ENCODE results near the gene PLAGL2. TPM values are rescaled to one million over a fixed set of nuclear protein-coding genes. Genes with fewer than 3 reads are reported as not detected.

PLAGL2 gene
- total RNA-seq (ENCODE audit: low replicate concordance) = 16.5 and 21.2 TPM in 2 replicates

GRCh38 chr20:32207626-32208498 lies at the start of gene PLAGL2, which contains the start of gene POFUT1:
PLAGL2 (minus strand) TSS chr20:32207743; CDS start chr20:32202178, 5,565 bp downstream.
POFUT1 (plus strand) TSS chr20:32207880; CDS start chr20:32207942, 62 bp downstream.
- peaks cover 30% of the 10 kb centered on the region for H3K4me1 ChIP-seq
- peak within 1 kb of the TSS; percentile 95 for H3K4me3 ChIP-seq
- peaks cover 27% of the 10 kb centered on the region for H3F3A ChIP-seq (ENCODE audit: low read depth)
- Mint-ChIP-seq H3K4me3 (peak within 1 kb of the TSS; percentile 97), H3K27me3 (ENCODE audit: insufficient read depth, low read depth) (peaks cover 7% of the 10 kb centered on the region), H3K27ac (peak within 1 kb of the TSS; percentile 92), H3K4me1 (peaks cover 58% of the 10 kb centered on the region), H3K9me3 (no peaks in the 10 kb centered on the region), H3K36me3 (peaks cover 4% of the 10 kb centered on the region)
- H2AFZ ChIP-seq (replicated peaks) = peak within 1 kb of the TSS; percentile 87
- H3K79me2 ChIP-seq (ENCODE audit: low read depth) = peaks cover 61% of the 10 kb centered on the region
- H3K36me3 ChIP-seq = no peaks in the 10 kb centered on the region
- H3K27ac ChIP-seq = peak within 1 kb of the TSS; percentile 90
- peaks cover 43% of the 10 kb centered on the region for H4K20me1 ChIP-seq (ENCODE audit: low read depth)
- H3K9ac ChIP-seq = peak within 1 kb of the TSS; percentile 92
- peak; percentile 96 for DNase-seq (ENCODE audit: low spot score)
- TF ChIP-seq EZH2 (IDR thresholded peaks at IDR 0.05) (no peak), CTCF (IDR thresholded peaks at IDR 0.05) (peak; percentile 41)
- H3K4me2 ChIP-seq = peak within 1 kb of the TSS; percentile 92
- H3K27me3 ChIP-seq = no peaks in the 10 kb centered on the region
- H3K9me3 ChIP-seq (ENCODE audit: low read depth) = no peaks in the 10 kb centered on the region

GRCh38 chr20:32252189-32252588 lies 44.6 kb upstream of the PLAGL2 start:
- H3K27me3 Mint-ChIP-seq (ENCODE audit: insufficient read depth, low read depth) = no peaks in the 10 kb centered on the region
- no peak for TF ChIP-seq EZH2phosphoT487 (IDR thresholded peaks at IDR 0.05)
- peak overlapping the region; percentile 21 for H3K27ac Mint-ChIP-seq

GRCh38 chr20:32251470-32251869 lies 43.9 kb upstream of the PLAGL2 start:
- peaks cover 4% of the 10 kb centered on the region for H3K4me1 Mint-ChIP-seq
- TF ChIP-seq EZH2 (IDR thresholded peaks at IDR 0.05) (no peak), CTCF (IDR thresholded peaks at IDR 0.05) (no peak), EZH2phosphoT487 (IDR thresholded peaks at IDR 0.05) (no peak)
- Histone ChIP-seq H3K4me2 (no peak overlapping the region), H3K36me3 (no peaks in the 10 kb centered on the region), H3F3A (ENCODE audit: low read depth) (no peaks in the 10 kb centered on the region), H3K4me1 (no peaks in the 10 kb centered on the region), H3K27ac (no peak overlapping the region), H3K79me2 (ENCODE audit: low read depth) (no peaks in the 10 kb centered on the region), H3K9me3 (ENCODE audit: low read depth) (no peaks in the 10 kb centered on the region), H3K9ac (no peak overlapping the region), H3K27me3 (no peaks in the 10 kb centered on the region), H4K20me1 (ENCODE audit: low read depth) (no peaks in the 10 kb centered on the region), H3K4me3 (no peak overlapping the region), H2AFZ (replicated peaks) (no peak overlapping the region)
- no peak overlapping the region for H3K4me3 Mint-ChIP-seq
- H3K27ac Mint-ChIP-seq = no peak overlapping the region
- H3K36me3 Mint-ChIP-seq = no peaks in the 10 kb centered on the region
- DNase-seq (ENCODE audit: low spot score) = no peak
- H3K27me3 Mint-ChIP-seq (ENCODE audit: insufficient read depth, low read depth) = no peaks in the 10 kb centered on the region
- no peaks in the 10 kb centered on the region for H3K9me3 Mint-ChIP-seq

More at GRCh38 chr20:32252189-32252588, 44.6 kb upstream of the PLAGL2 start:
- Histone ChIP-seq H3K27me3 (no peaks in the 10 kb centered on the region), H3K4me3 (no peak overlapping the region), H3F3A (ENCODE audit: low read depth) (no peaks in the 10 kb centered on the region), H3K27ac (no peak overlapping the region), H2AFZ (replicated peaks) (no peak overlapping the region), H3K4me1 (no peaks in the 10 kb centered on the region), H3K79me2 (ENCODE audit: low read depth) (no peaks in the 10 kb centered on the region), H4K20me1 (ENCODE audit: low read depth) (no peaks in the 10 kb centered on the region), H3K9me3 (ENCODE audit: low read depth) (no peaks in the 10 kb centered on the region), H3K9ac (no peak overlapping the region), H3K4me2 (no peak overlapping the region), H3K36me3 (no peaks in the 10 kb centered on the region)
- no peak for DNase-seq (ENCODE audit: low spot score)
- Mint-ChIP-seq H3K4me1 (peaks cover 4% of the 10 kb centered on the region), H3K4me3 (no peak overlapping the region), H3K36me3 (no peaks in the 10 kb centered on the region), H3K9me3 (no peaks in the 10 kb centered on the region)
